Measurements from ENCODE around the gene FILIP1.
"Not testable (repeated sequence)": the region's sequence is repeated elsewhere in the genome, so short reads cannot be mapped to it uniquely, and the experiment has no call there.

FILIP1 gene

GRCh38 chr6:75449630-75450206 is 43.9 kb downstream of the FILIP1 start:
- no peak for DNase-seq

GRCh38 chr6:75446241-75446880 is 47.2 kb downstream of the FILIP1 start:
- DNase-seq = no peak

GRCh38 chr6:75445738-75446137 is 47.9 kb downstream of the FILIP1 start:
- DNase-seq = no peak

- no peak for DNase-seq
Measured at GRCh38 chr6:75444899-75445298, 48.7 kb downstream of the FILIP1 start.

GRCh38 chr6:75441883-75442282 is 51.7 kb downstream of the FILIP1 start:
- not testable (repeated sequence) for DNase-seq

GRCh38 chr6:75441479-75441878 is 52.1 kb downstream of the FILIP1 start:
- DNase-seq = not testable (repeated sequence)

GRCh38 chr6:75438442-75439116 is 55.0 kb downstream of the FILIP1 start:
- DNase-seq = no peak

GRCh38 chr6:75438013-75438431 is 55.6 kb downstream of the FILIP1 start:
- DNase-seq = no peak

- DNase-seq = no peak
Measured at GRCh38 chr6:75437421-75437891, 56.1 kb downstream of the FILIP1 start.

GRCh38 chr6:75436869-75437268 is 56.7 kb downstream of the FILIP1 start:
- no peak for DNase-seq

- DNase-seq = not testable (repeated sequence)
Measured at GRCh38 chr6:75432809-75433208, 60.8 kb downstream of the FILIP1 start.

- DNase-seq = no peak
Measured at GRCh38 chr6:75431379-75431778, 62.2 kb downstream of the FILIP1 start.

GRCh38 chr6:75430631-75431325 is 62.8 kb downstream of the FILIP1 start:
- DNase-seq = no peak

- DNase-seq = no peak
Measured at GRCh38 chr6:75429061-75429703, 64.4 kb downstream of the FILIP1 start.

GRCh38 chr6:75428204-75428603 is 65.4 kb downstream of the FILIP1 start:
- no peak for DNase-seq

GRCh38 chr6:75427329-75427728 is 66.3 kb downstream of the FILIP1 start:
- DNase-seq = no peak

GRCh38 chr6:75424618-75425548 is 68.7 kb downstream of the FILIP1 start:
- no peak for DNase-seq

GRCh38 chr6:75423386-75423785 is 70.2 kb downstream of the FILIP1 start:
- DNase-seq = no peak

GRCh38 chr6:75422024-75422639 is 71.5 kb downstream of the FILIP1 start:
- DNase-seq = no peak

GRCh38 chr6:75421316-75422023 is 72.1 kb downstream of the FILIP1 start:
- no peak for DNase-seq

- no peak for DNase-seq
Measured at GRCh38 chr6:75419980-75420379, 73.6 kb downstream of the FILIP1 start.

Measured in NCI-H774 (cell line).